GM19240 (cell line): ENCODE data around the gene PRAMEF10.
"Not testable (repeated sequence)": the region's sequence is repeated elsewhere in the genome, so short reads cannot be mapped to it uniquely, and the experiment has no call there.

Source experiments
- DNase-seq: peaks from one replicate; pipeline ENCODE4 v3.0.0; 2011; ENCODE audit warnings: low spot score; ENCODE audit not compliant: insufficient read length

PRAMEF10 gene

DNA sequence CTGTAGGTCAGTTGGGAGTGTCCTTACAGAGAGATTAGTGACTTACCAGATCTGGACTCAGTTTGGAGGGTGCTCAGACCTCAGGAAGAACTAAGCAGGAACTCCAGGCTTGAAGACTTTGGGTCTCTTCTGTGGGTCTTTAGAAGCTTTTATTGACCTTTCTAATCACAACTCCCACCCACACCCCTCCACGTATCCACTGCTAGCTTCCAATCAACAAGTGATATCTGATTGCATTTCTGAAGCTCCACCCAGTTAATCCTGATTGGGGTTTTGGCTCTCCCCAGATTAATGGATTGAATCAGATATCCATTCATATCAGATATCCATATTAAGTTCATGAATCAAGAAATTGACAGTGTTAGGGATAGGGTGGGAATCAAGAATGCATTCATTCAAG is at the start of gene PRAMEF10:
PRAMEF10 (minus strand) TSS at position 101 of the 400 bp plus-strand sequence. CDS start 2,423 bp downstream, outside the sequence.
- not testable (repeated sequence) for DNase-seq

DNA sequence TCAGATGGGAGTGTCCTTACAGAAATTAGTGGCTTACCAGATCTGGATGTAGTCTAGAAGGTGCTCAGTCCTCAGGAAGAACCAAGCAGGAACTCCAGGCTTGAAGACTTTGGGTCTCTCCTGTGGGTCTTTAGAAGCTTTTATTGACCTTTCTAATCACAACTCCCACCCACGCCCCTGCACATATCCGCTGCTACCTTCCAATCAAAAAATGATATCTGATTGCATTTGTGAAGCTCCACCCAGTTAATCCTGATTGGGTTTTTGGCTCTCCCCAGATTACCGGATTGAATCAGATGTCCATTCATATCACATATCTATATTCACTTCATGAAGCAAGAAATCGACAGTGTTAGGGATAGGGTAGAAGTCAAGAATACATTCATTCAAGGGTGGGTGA is 49.4 kb upstream of the PRAMEF10 start, which contains the start of gene PRAMEF6:
PRAMEF6 (minus strand) TSS at position 101 of the 400 bp plus-strand sequence. CDS start 5,062 bp downstream, outside the sequence.
- not testable (repeated sequence) for DNase-seq

- not testable (repeated sequence) for DNase-seq
Observed at GRCh38 chr1:12924368-12924767, 26.3 kb upstream of the PRAMEF10 start.

DNA sequence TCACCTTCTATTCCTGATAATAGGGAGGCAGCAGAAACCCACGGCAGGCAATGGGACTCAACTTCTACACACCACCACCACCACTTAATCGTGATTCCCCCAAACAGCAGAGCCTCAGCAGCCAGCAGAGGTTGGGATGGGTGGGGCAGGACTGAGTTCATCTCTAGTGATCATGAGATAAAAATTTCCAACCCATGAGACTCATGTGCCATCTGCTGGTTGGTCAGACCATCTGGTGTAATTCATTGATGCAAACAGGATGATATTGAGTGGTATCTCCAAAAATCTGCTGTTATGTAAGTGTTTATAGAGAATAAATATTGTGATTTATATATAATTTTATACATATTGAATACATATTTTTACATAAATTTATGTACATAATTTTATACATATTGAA is 23.7 kb upstream of the PRAMEF10 start:
- DNase-seq: not testable (repeated sequence)

GRCh38 chr1:12916310-12916709 is 18.2 kb upstream of the PRAMEF10 start, which contains the start of gene PRAMEF7:
TSS of gene PRAMEF7 (plus strand) at chr1:12916610. CDS start at chr1:12917693, 1,083 bp downstream.
- DNase-seq: not testable (repeated sequence)

GRCh38 chr1:12903793-12904572 is 5.9 kb upstream of the PRAMEF10 start:
- DNase-seq: not testable (repeated sequence)

GRCh38 chr1:12899186-12899585 is 1.1 kb upstream of the PRAMEF10 start:
- not testable (repeated sequence) for DNase-seq

- DNase-seq: not testable (repeated sequence)
Observed at GRCh38 chr1:12886101-12886500, 12.0 kb downstream of the PRAMEF10 start, which contains the start of gene PRAMEF4. TSS of gene PRAMEF4 (minus strand) at chr1:12886201. CDS start at chr1:12883394, 2,807 bp downstream.

- not testable (repeated sequence) for DNase-seq
Observed at GRCh38 chr1:12878453-12878852, 19.6 kb downstream of the PRAMEF10 start.

DNA sequence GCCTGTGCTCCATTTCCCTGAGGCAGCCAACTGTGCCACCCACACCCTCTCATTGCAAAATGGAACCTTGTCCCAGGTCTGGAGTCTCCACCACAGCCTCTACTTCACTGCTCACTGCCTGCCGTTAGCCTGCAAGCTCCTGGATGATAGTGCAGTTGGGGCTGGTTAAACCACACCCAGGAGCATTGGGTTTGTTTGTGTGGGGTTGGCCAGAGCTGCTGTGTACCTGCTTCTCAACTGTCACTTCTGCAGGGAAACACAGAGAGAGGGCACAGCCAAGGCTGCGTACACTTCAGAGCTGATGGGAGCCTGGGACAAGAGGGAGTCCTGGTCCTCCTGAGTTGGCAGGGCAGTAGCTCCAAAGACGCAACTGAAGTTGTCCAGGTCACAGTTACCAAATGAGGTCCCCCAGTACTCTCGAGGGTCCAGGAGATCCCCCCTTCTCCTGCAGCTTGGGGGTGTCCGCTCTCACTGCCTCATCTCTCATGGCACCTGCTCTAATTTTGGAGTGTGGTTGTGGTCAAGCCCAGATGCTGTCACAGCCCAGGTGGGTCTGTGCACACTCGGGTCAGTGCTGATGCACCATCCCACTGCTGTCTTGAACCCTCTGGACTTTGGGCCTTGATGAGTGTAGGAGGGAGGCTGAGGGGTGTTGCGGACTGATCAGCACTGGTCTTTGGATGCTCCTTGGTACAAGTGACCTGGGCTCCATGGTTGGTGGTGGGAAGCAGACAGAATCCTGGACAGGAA is 34.8 kb downstream of the PRAMEF10 start:
- not testable (repeated sequence) for DNase-seq

DNA sequence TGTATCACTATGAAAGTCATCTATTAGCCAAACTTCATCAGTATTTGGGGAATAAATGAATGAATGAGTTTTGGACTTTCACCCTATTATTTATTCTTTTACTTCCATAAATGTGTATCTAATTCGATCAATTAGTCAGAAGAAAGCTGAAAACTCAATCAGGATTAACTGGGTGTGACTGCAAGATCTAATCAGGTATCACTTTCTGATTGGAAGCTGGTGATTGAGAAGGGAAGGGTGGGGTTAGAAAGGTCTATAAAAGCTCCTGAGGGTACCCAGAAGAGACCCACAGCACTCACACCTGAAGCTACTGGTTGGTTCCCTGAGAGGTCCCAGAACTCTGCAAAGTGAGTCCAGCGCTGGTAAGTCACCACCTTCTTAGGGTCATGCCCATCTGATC is 41.3 kb downstream of the PRAMEF10 start, which contains the start of gene PRAMEF2:
PRAMEF2 (plus strand) TSS at position 301 of the 400 bp plus-strand sequence. CDS start 1,924 bp downstream, outside the sequence.
- DNase-seq: not testable (repeated sequence)

- DNase-seq: no peak
Observed at GRCh38 chr1:12851779-12852178, 46.3 kb downstream of the PRAMEF10 start.

DNA sequence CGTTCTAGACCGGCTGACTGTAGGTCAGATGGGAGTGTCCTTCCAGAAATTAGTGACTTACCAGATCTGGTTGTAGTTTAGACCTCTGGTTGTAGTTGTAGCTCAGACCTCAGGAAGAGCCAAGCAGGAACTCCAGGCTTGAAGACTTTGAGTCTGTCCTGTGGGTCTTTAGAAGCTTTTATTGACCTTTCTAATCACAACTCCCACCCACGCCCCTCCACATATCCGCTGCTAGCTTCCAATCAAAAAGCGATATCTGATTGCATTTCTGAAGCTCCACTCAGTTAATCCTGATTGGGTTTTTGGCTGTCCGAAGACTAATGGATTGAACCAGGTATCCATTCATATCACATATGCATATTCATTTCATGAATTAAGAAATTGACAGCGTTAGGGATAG is 49.5 kb downstream of the PRAMEF10 start, which contains the start of gene HNRNPCL1:
HNRNPCL1 (minus strand) TSS at position 101 of the 400 bp plus-strand sequence. CDS start 431 bp downstream, outside the sequence.
- DNase-seq: not testable (repeated sequence)
